ENCODE results near the gene SLC27A4. TPM values are rescaled to one million over a fixed set of nuclear protein-coding genes. Genes with fewer than 3 reads are reported as not detected.

The SLC27A4 gene
- total and polyA plus RNA-seq, 11 donors, result 10.7 to 48.8 (median 23.2) TPM

GRCh38 chr9:128321879-128322403 is 18.4 kb upstream of the SLC27A4 start:
- no peaks in the 10 kb centered on the region for H3K9me3 ChIP-seq
- peak overlapping the region in 10 of 12 donors; percentile 84 to 98 (median 94) for H3K27ac ChIP-seq
- intact Hi-C loops (cut with DNase I), result loop anchor here in 2 of 10 donors (2.0 to 10.0 kb wide), 2 partner anchors 19 to 137 kb away; partner anchors contain the start of gene SLC27A4 (in 1 of the 2)
- H3K4me3 ChIP-seq, result peak overlapping the region; percentile 62 to 98 (median 92)
- 2 to 5% (median 2%) methylated on average over 21 of the region's 21 CpGs for WGBS, 4 donors
- H3K36me3 ChIP-seq, result peaks cover 0 to 63% (median 39%) of the 10 kb centered on the region in 9 donors
- peak in 1 of 4 donors; percentile 3 for ATAC-seq
- TF ChIP-seq POLR2A (IDR thresholded peaks at IDR 0.05) (no peak), CTCF (IDR thresholded peaks at IDR 0.05) (no peak)
- DNase-seq, result no peak
- no peaks in the 10 kb centered on the region for H3K27me3 ChIP-seq
- H3K4me1 ChIP-seq, result peaks cover 6 to 41% (median 29%) of the 10 kb centered on the region in 12 donors

GRCh38 chr9:128322404-128323211 is 17.7 kb upstream of the SLC27A4 start, which contains the start of the genes COQ4 and TRUB2:
COQ4 (plus strand) TSS chr9:128322839; CDS start chr9:128322859, 20 bp downstream.
TRUB2 (minus strand) TSS chr9:128322447; CDS start chr9:128322408, 39 bp downstream.
- Histone ChIP-seq H3K27me3 (no peaks in the 10 kb centered on the region), H3K27ac (peak within 1 kb of the TSS; percentile 84 to 98 (median 94)), H3K9me3 (no peaks in the 10 kb centered on the region), H3K4me1 (peaks cover 6 to 41% (median 29%) of the 10 kb centered on the region in 12 donors), H3K4me3 (peak within 1 kb of the TSS; percentile 62 to 98 (median 92)), H3K36me3 (peaks cover 0 to 63% (median 39%) of the 10 kb centered on the region in 9 donors)
- intact Hi-C loops (cut with DNase I), result loop anchor here in 2 of 10 donors (2.0 to 10.0 kb wide), 2 partner anchors 18 to 138 kb away; partner anchors contain the start of gene SLC27A4 (in 1 of the 2)
- 0 to 1% (median 0%) methylated on average over 35 to 83 of the region's 83 CpGs for WGBS, 4 donors
- ATAC-seq (peak; percentile 98 to 99 (median 98)), DNase-seq (peak; percentile 94 to 95 (median 94))
- TF ChIP-seq CTCF (IDR thresholded peaks at IDR 0.05) (no peak), POLR2A (IDR thresholded peaks at IDR 0.05) (peak in 1 of 2 donors; percentile 40)

GRCh38 chr9:128323212-128323730 is 17.1 kb upstream of the SLC27A4 start:
- peaks cover 6 to 41% (median 29%) of the 10 kb centered on the region in 12 donors for H3K4me1 ChIP-seq
- H3K36me3 ChIP-seq, result peaks cover 0 to 63% (median 41%) of the 10 kb centered on the region in 9 donors
- TF ChIP-seq CTCF (IDR thresholded peaks at IDR 0.05), result no peak
- ATAC-seq (no peak), DNase-seq (no peak)
- peak overlapping the region; percentile 84 to 98 (median 94) for H3K27ac ChIP-seq
- WGBS, 4 donors, result 23 to 29% (median 26%) methylated on average over 16 of the region's 16 CpGs
- intact Hi-C loops (cut with DNase I), result loop anchor here in 2 of 10 donors (2.0 to 10.0 kb wide), 2 partner anchors 18 to 138 kb away; partner anchors contain the start of gene SLC27A4 (in 1 of the 2)
- no peaks in the 10 kb centered on the region for H3K27me3 ChIP-seq
- peak overlapping the region; percentile 62 to 98 (median 92) for H3K4me3 ChIP-seq
- no peaks in the 10 kb centered on the region for H3K9me3 ChIP-seq

All from heart left ventricle (tissue), 16 donors.